Nephron progenitor cell (in vitro differentiated cells): ENCODE results near the gene ITGA2.

ENCODE experiments used
- DNase-seq: peaks from one replicate; pipeline ENCODE4 v3.0.0; 2021
- H3K27ac Mint-ChIP-seq: 2 replicates; pipeline ENCODE4 v1.8.0; 2021; ENCODE audit warnings: mild to moderate bottlenecking, moderate library complexity, mixed read lengths
- H3K27me3 Mint-ChIP-seq: 2 replicates; pipeline ENCODE4 v1.8.0; 2021; ENCODE audit warnings: mild to moderate bottlenecking, low read depth, mixed read lengths; ENCODE audit not compliant: poor library complexity
- H3K36me3 Mint-ChIP-seq: 2 replicates; pipeline ENCODE4 v1.8.0; 2021; ENCODE audit warnings: low read depth, mixed read lengths
- H3K4me1 Mint-ChIP-seq: 2 replicates; pipeline ENCODE4 v1.8.0; 2021; ENCODE audit warnings: mixed read lengths
- H3K4me3 Mint-ChIP-seq: 2 replicates; pipeline ENCODE4 v1.8.0; 2021; ENCODE audit warnings: mild to moderate bottlenecking, moderate library complexity, mixed read lengths
- H3K9me3 Mint-ChIP-seq: 2 replicates; pipeline ENCODE4 v1.8.0; 2021; ENCODE audit warnings: mild to moderate bottlenecking, moderate library complexity, mixed read lengths
- TF ChIP-seq, protein P1 (sequence below): fragments of 200-600 bp; sonication (generic); IDR thresholded peaks from 2 replicates; pipeline ENCODE4 v1.5.0; 2021; ENCODE audit warnings: antibody characterized with exemption

Gene ITGA2

DNA sequence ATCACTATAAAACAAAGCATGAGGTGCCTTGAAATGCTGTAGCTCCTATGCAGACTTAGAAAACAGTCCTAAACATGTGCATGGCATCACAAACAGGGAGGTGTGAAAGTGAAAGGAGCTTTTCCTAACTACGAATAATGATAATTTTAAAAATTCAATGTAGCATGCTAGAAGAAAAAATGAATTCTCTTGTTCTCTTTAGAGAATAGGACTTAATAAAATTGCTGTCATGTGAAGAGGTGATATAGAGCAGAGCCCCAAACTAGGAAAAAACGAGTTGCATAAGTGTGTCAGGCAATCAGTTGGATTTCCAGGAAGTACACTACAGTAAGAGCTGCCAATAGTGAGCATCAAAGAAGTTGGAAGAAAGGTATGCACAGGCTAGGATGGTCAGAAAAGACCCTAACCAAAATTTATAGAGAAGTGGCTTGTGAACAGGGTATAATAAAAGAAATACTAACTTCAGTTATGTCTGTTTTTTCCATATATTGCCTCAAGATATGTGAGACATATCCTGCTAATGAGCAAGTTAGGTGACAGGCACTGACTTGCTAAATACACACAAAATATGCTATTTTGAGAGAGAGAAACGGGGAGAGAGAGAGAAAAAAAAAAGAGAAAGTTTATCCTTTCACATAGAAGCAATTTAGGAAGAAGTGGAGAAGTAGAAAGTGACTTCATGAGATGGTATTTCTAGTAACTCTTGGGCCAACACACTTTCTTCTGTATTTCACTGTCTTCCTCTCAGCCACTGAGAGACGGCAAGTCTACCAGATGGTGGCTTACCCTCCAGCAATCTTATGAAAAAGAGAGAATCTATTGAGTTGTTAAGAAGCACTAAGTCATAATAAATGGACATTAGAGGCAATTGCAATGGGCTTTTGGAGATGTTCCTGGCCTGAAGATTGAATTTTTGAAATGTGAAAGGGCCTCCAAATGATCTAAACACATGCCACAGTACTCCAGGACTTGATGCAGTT, 18.0 kb downstream of the ITGA2 start:
- TF ChIP-seq, protein P1, sequence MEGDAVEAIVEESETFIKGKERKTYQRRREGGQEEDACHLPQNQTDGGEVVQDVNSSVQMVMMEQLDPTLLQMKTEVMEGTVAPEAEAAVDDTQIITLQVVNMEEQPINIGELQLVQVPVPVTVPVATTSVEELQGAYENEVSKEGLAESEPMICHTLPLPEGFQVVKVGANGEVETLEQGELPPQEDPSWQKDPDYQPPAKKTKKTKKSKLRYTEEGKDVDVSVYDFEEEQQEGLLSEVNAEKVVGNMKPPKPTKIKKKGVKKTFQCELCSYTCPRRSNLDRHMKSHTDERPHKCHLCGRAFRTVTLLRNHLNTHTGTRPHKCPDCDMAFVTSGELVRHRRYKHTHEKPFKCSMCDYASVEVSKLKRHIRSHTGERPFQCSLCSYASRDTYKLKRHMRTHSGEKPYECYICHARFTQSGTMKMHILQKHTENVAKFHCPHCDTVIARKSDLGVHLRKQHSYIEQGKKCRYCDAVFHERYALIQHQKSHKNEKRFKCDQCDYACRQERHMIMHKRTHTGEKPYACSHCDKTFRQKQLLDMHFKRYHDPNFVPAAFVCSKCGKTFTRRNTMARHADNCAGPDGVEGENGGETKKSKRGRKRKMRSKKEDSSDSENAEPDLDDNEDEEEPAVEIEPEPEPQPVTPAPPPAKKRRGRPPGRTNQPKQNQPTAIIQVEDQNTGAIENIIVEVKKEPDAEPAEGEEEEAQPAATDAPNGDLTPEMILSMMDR, result no peak
- H3K27ac Mint-ChIP-seq, result no peak overlapping the region

GRCh38 chr5:53008751-53009150, 19.6 kb downstream of the ITGA2 start:
- no peak overlapping the region for H3K4me3 Mint-ChIP-seq
- H3K9me3 Mint-ChIP-seq, result peaks cover 4% of the 10 kb centered on the region
- no peaks in the 10 kb centered on the region for H3K4me1 Mint-ChIP-seq
- no peak for DNase-seq
- TF ChIP-seq, protein P1, result no peak
- no peak overlapping the region for H3K27ac Mint-ChIP-seq
- H3K27me3 Mint-ChIP-seq, result peaks cover 8% of the 10 kb centered on the region
- H3K36me3 Mint-ChIP-seq, result no peaks in the 10 kb centered on the region

More for the DNA sequence above, 18.0 kb downstream of the ITGA2 start:
- Mint-ChIP-seq H3K9me3 (no peaks in the 10 kb centered on the region), H3K4me1 (no peaks in the 10 kb centered on the region), H3K4me3 (no peak overlapping the region), H3K36me3 (no peaks in the 10 kb centered on the region), H3K27me3 (peaks cover 11% of the 10 kb centered on the region)
- DNase-seq, result no peak

- H3K9me3 Mint-ChIP-seq, result peaks cover 7% of the 10 kb centered on the region
- DNase-seq, result no peak
- TF ChIP-seq, protein P1, result no peak
- no peaks in the 10 kb centered on the region for H3K36me3 Mint-ChIP-seq
- H3K27me3 Mint-ChIP-seq, result peaks cover 12% of the 10 kb centered on the region
- no peak overlapping the region for H3K4me3 Mint-ChIP-seq
- no peaks in the 10 kb centered on the region for H3K4me1 Mint-ChIP-seq
- H3K27ac Mint-ChIP-seq, result no peak overlapping the region
Measured at GRCh38 chr5:53009816-53010215, 20.7 kb downstream of the ITGA2 start.

- TF ChIP-seq, protein P1, result no peak
- DNase-seq, result no peak
- Mint-ChIP-seq H3K27me3 (peaks cover 17% of the 10 kb centered on the region), H3K4me1 (no peaks in the 10 kb centered on the region), H3K9me3 (peaks cover 7% of the 10 kb centered on the region), H3K4me3 (no peak overlapping the region), H3K27ac (no peak overlapping the region), H3K36me3 (no peaks in the 10 kb centered on the region)
Measured at GRCh38 chr5:53010814-53011213, 21.7 kb downstream of the ITGA2 start.

DNA sequence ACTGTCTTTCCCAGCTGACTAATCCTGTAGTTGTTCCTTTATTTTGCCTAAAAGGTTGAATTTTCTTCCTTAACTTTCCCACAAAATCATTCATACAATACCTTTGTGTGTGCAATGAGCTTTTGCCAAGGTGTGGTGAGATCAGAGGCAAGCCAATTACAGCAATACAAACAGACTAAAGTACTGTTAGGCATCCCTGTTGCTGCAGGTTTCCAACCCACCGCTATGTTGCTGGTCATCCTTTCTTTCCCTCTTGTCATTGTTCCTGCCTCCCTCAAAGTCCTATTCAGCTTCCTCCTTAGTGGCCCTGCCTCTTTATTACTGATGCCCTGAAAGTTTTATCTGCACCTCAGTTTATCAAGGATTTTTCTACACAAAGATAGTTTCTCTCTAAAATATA, 22.1 kb downstream of the ITGA2 start:
- Mint-ChIP-seq H3K4me3 (no peak overlapping the region), H3K36me3 (no peaks in the 10 kb centered on the region), H3K27me3 (peaks cover 19% of the 10 kb centered on the region), H3K4me1 (no peaks in the 10 kb centered on the region), H3K27ac (no peak overlapping the region), H3K9me3 (peaks cover 7% of the 10 kb centered on the region)
- no peak for DNase-seq
- TF ChIP-seq, protein P1, result no peak
